Breast epithelium (tissue), 4 donors: ENCODE results near the gene PSMD8. TPM values are rescaled to one million over a fixed set of nuclear protein-coding genes. Genes with fewer than 3 reads are reported as not detected.

Source experiments
- DNase-seq, 2 donors: peaks; one replicate each; pipeline ENCODE4 v3.0.0-alpha.2; 2019; ENCODE audit warnings: low spot score in 2 of 2
- H3K27ac ChIP-seq, 2 donors: fragments of 200-600 bp; sonication (generic) in 1 of 2; one replicate each; pipeline ENCODE4 v1.5.1; 2016 to 2019; ENCODE audit warnings: mild to moderate bottlenecking in 1 of 2
- H3K27me3 ChIP-seq, 2 donors: fragments of 200-600 bp; sonication (generic) in 1 of 2; one replicate each; pipeline versions ENCODE4 v1.5.1 to v1.6.0; 2017 to 2019; ENCODE audit warnings: control low read depth in 1 of 2, mild to moderate bottlenecking in 1 of 2
- H3K36me3 ChIP-seq: fragments of 200-600 bp; one replicate; pipeline ENCODE4 v1.5.1; 2019
- H3K4me1 ChIP-seq, 2 donors: fragments of 200-600 bp; sonication (generic); one replicate each; pipeline ENCODE4 v1.5.1; 2016 to 2019; ENCODE audit warnings: control low read depth in 1 of 2
- H3K4me3 ChIP-seq, 3 donors: fragments of 200-600 bp; sonication (generic); 1 replicate in 2 of 3; 2 replicates in 1 of 3; pipeline ENCODE4 v1.5.1; 2016 to 2019; ENCODE audit warnings: mild to moderate bottlenecking in 3 of 3, moderate library complexity in 2 of 3
- H3K9me3 ChIP-seq, 2 donors: fragments of 200-600 bp; sonication (generic) in 1 of 2; one replicate each; pipeline ENCODE4 v1.5.1; 2016 to 2019; ENCODE audit warnings: control low read depth in 1 of 2
- CTCF ChIP-seq, 3 donors: fragments of 450-650 bp; IDR thresholded peaks; one replicate each; pipeline ENCODE4 v1.5.1; 2016 to 2017; ENCODE audit warnings: antibody characterized with exemption in 3 of 3, mild to moderate bottlenecking in 3 of 3, moderate library complexity in 3 of 3
- POLR2A ChIP-seq: fragments of 450-650 bp; IDR thresholded peaks from one replicate; pipeline ENCODE4 v1.6.1; 2016; ENCODE audit warnings: antibody characterized with exemption, mild to moderate bottlenecking, moderate library complexity
- POLR2AphosphoS5 ChIP-seq, 3 donors: sonication (generic); formaldehyde crosslinking; IDR thresholded peaks; one replicate each; pipeline ENCODE4 v1.6.1; 2017; ENCODE audit warnings: antibody characterized with exemption in 3 of 3
- intact Hi-C: fragments of 100-400 bp; cut with DNase I; formaldehyde crosslinking; loops from one replicate; pipeline ENCODE4 v1.15.1; 2023; ENCODE audit warnings: low total_unique reads
- total RNA-seq, 3 donors: library from RNA; depleted of rRNA; stranded (reverse); fragments of >200 nt; gene quantifications; one replicate each; pipeline ENCODE4 v1.1.0, GENCODE V29; 2016

Gene PSMD8
- total RNA-seq, 3 donors from 2014 or later, result 203 to 598 (median 218) TPM

GRCh38 chr19:38401148-38401547 is 26.8 kb downstream of the PSMD8 start:
- Histone ChIP-seq H3K4me1 (no peaks in the 10 kb centered on the region), H3K27ac (no peak overlapping the region), H3K4me3 (no peak overlapping the region), H3K36me3 (no peaks in the 10 kb centered on the region), H3K9me3 (no peaks in the 10 kb centered on the region), H3K27me3 (peaks cover 0 to 15% of the 10 kb centered on the region in 2 donors)
- intact Hi-C loops, result loop anchor here (10.0 kb wide), 1 partner anchor 944 kb away; the partner anchor contains the start of gene SAMD4B
- no peak for DNase-seq
- TF ChIP-seq POLR2A (no peak), POLR2AphosphoS5 (IDR thresholded peaks at IDR 0.05) (no peak), CTCF (IDR thresholded peaks at IDR 0.05) (no peak)

GRCh38 chr19:38402623-38402966 is 28.2 kb downstream of the PSMD8 start:
- Histone ChIP-seq H3K4me3 (peak overlapping the region; percentile 93 to 99 (median 94)), H3K27me3 (peaks cover 0 to 8% of the 10 kb centered on the region in 2 donors), H3K9me3 (no peaks in the 10 kb centered on the region), H3K27ac (peak overlapping the region; percentile 88 to 93), H3K4me1 (no peaks in the 10 kb centered on the region), H3K36me3 (no peaks in the 10 kb centered on the region)
- no peak for TF ChIP-seq POLR2A
- no peak for TF ChIP-seq POLR2AphosphoS5 (IDR thresholded peaks at IDR 0.05)
- no peak for TF ChIP-seq CTCF (IDR thresholded peaks at IDR 0.05)
- intact Hi-C loops, result loop anchor here (10.0 kb wide), 1 partner anchor 942 kb away; the partner anchor contains the start of gene SAMD4B
- DNase-seq, result no peak

- intact Hi-C loops, result loop anchor here (10.0 kb wide), 1 partner anchor 942 kb away; the partner anchor contains the start of gene SAMD4B
- Histone ChIP-seq H3K4me3 (peak within 1 kb of the TSS; percentile 93 to 99 (median 94)), H3K27ac (peak within 1 kb of the TSS; percentile 88 to 93), H3K4me1 (no peaks in the 10 kb centered on the region), H3K9me3 (no peaks in the 10 kb centered on the region), H3K27me3 (peaks cover 0 to 8% of the 10 kb centered on the region in 2 donors), H3K36me3 (no peaks in the 10 kb centered on the region)
- TF ChIP-seq POLR2A (peak; percentile 17), POLR2AphosphoS5 (IDR thresholded peaks at IDR 0.05) (peak; percentile 54 to 70 (median 65)), CTCF (IDR thresholded peaks at IDR 0.05) (peak; percentile 98)
- peak; percentile 96 to 98 for DNase-seq
Observed at GRCh38 chr19:38402967-38403674, 28.8 kb downstream of the PSMD8 start, which contains the start of gene FAM98C. Gene FAM98C, plus strand, starts transcription at chr19:38403093. Its CDS starts 61 bp downstream, at chr19:38403154.

GRCh38 chr19:38404858-38405257 is 30.5 kb downstream of the PSMD8 start:
- Histone ChIP-seq H3K27ac (no peak overlapping the region), H3K36me3 (no peaks in the 10 kb centered on the region), H3K9me3 (no peaks in the 10 kb centered on the region), H3K27me3 (no peaks in the 10 kb centered on the region), H3K4me1 (no peaks in the 10 kb centered on the region), H3K4me3 (no peak overlapping the region)
- intact Hi-C loops, result loop anchor here (10.0 kb wide), 1 partner anchor 940 kb away; the partner anchor contains the start of gene SAMD4B
- no peak for DNase-seq
- TF ChIP-seq CTCF (IDR thresholded peaks at IDR 0.05) (no peak), POLR2AphosphoS5 (IDR thresholded peaks at IDR 0.05) (no peak), POLR2A (no peak)

GRCh38 chr19:38405276-38405675 is 30.9 kb downstream of the PSMD8 start:
- Histone ChIP-seq H3K4me3 (no peak overlapping the region), H3K36me3 (no peaks in the 10 kb centered on the region), H3K4me1 (no peaks in the 10 kb centered on the region), H3K9me3 (no peaks in the 10 kb centered on the region), H3K27me3 (no peaks in the 10 kb centered on the region), H3K27ac (no peak overlapping the region)
- intact Hi-C loops, result loop anchor here (10.0 kb wide), 1 partner anchor 940 kb away; the partner anchor contains the start of gene SAMD4B
- DNase-seq, result no peak
- TF ChIP-seq POLR2AphosphoS5 (IDR thresholded peaks at IDR 0.05), result no peak
- TF ChIP-seq CTCF (IDR thresholded peaks at IDR 0.05), result no peak
- no peak for TF ChIP-seq POLR2A
